ENCODE data around the gene C2orf81.
"Not testable (repeated sequence)": the region's sequence is repeated elsewhere in the genome, so short reads cannot be mapped to it uniquely, and the experiment has no call there.

The C2orf81 gene

DNA sequence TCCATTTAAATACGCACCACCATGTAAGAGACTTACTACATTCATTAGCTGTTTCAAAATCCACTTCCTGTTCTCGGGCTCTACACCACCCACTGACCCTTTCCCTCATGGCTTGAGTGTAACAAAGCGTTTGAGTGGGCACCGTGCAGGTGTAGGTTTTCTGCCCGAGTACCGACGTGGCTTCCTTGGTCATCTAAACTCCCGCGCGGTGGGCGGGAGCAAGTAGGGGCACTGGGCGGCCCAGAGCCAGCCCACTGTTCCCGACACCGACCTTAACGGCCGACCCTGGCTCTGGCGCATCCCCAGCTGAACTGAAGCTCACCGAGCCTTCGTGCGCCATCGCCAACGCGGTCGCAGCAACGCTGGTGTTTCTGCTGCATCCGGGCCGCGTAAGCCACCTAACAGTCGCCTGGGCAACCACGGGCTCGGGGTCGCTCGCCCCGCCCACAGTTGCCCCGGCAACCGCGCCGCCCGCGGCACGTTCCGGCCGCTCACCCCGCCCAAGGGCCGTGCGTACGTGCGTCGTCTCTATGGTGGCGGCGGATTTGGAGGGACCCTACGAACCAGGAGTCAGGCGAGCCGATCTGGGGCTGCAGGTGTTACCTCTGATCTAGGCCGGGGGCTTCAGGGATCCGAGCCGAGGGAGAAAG is at the start of gene C2orf81, which contains the start of gene WDR54:
C2orf81 (minus strand) TSS at position 399 of the 650 bp plus-strand sequence; CDS start at position 340, 59 bp downstream.
WDR54 (plus strand) TSS at position 510 of the 650 bp plus-strand sequence. CDS start 424 bp downstream, outside the sequence.
- peak; percentile 90 for DNase-seq

GRCh38 chr2:74470742-74471141 is 49.3 kb upstream of the C2orf81 start:
- DNase-seq = not testable (repeated sequence)

GRCh38 chr2:74464406-74464805 is 43.0 kb upstream of the C2orf81 start:
- no peak for DNase-seq

DNA sequence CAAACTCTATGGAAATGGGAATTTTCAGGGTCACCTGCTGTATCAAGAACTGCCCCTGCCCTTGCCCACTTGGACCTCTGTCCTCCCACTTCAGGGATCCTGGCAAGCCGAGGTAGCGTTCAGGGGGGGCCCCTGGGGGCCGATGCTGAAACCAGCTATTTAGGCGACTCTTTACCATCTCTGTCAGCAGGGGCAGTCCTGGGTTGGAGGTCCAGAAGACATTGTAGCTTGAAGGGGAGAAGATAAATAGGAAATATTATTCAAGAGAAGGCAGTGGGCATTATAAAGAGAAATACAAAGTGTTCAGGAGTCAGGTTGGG is 41.3 kb upstream of the C2orf81 start:
- no peak for DNase-seq

DNA sequence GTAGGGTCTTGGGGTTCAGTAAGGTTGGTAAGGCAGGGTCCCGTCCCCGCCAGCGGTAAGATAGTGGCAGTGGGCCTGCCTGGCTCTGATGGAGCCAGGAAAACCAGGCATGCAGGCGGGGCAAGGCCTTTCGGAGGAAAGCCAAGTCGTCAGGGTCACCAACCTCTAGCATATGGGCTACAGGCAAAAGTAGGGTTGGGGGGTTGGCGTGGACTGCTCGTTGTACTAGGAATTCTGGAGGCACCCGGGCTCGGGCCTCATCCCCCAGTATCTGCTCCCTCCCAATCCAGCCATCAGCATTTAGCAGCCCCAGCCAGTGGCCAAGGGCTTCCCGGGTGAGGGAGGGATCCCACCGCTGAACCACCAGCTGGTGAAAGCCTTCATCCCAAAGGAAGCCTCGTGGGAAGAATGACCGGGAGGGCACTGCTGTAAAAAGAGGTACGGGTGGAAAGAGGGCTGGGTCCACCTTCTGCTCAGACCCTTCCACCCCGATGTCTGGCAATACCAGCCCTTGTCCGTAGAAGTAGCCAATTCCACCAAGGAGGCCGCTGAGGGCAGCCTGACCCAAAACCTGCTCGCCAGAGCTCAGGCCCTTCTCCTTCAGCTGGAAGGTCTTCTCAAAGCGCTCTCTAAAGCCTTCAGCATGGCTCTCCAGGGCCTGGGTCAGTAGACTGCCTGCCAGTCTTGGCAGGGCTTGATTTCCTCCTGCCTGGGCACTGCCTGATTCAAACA is 40.8 kb upstream of the C2orf81 start:
- no peak for DNase-seq

DNA sequence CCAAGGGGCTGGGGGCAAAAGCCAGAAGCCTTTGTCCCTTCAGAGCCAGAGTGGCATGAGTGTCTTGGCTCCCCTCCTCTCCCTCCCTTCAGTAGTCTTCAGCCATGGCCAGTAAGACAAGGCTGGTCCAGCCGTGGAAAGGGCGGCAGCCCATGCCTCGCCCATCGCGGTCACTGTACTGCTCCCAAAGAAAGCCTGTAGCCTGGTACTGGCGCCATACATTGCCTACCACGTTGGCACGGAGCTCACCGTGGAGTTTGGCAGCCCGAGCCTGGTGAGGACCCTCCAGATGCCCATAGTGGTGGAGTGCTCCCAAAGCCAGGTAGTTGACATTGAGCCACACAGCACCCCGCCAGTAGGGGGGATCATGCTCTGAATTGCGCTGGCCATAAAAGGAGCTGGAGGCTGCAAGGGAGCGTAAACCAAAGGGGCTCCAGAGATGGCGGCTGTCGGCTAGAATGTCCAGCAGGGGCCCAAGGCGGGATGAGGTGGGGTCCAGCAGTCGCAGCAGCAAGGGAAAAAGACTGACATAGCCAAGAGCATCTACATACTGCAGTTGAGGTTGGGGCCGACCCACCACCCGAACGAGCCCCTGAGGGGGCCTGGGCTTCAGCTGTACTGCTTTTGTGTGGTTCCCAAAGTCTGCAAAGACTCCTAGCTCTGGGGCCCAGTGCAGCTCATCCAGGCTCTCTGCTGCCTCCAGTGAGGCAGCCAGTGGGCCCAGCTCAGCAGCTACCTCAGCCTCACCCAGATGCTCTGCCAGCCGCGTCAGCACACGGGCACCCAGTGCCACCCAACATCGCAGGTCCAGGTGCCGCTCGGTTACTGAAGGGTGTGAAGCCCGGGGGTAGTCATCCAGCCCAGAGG is 40.0 kb upstream of the C2orf81 start:
- no peak for DNase-seq

GRCh38 chr2:74460187-74460586 is 38.8 kb upstream of the C2orf81 start:
- not testable (repeated sequence) for DNase-seq

DNA sequence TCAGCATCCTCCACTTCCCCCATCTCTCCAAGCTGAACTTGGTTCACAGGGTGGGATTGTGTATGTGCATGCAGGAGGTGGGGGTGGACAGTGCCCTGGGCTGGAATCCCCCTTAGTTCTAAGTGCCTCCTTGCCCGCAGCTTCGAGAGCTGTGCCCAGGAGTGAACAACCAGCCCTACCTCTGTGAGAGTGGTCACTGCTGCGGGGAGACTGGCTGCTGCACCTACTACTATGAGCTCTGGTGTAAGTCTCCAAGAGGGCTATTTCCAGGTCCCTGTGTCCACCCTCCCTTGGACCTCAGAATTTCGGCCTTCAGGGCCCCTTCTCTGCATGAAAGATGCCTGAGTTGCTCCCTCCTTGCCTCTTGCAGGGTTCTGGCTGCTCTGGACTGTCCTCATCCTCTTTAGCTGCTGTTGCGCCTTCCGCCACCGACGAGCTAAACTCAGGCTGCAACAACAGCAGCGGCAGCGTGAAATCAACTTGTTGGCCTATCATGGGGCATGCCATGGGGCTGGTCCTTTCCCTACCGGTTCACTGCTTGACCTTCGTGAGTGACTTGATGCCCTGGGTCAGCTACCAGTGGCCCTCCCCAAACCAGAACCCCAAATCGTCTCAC is 38.2 kb upstream of the C2orf81 start:
- DNase-seq = not testable (repeated sequence)

DNA sequence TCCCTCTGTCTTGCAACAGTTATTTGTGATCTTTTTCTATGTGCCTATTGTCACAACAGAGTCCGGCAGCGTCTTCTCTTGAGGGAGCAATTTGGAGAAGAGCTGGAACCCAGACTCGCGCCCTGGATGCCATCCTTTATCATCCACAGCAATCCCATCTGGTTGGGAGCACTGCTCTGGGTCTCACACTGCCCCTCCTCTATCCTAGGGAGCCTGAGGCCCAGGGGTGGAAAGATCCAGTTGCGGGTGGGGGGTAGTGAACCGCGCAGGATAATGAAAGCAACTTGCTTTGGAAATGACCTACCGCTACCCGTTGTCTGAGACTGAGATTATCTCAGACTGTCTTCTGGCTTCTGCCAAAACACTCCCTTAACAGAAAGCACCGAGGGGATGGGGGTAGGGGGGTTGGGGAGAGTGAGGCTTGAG is 37.5 kb upstream of the C2orf81 start:
- DNase-seq = no peak

DNA sequence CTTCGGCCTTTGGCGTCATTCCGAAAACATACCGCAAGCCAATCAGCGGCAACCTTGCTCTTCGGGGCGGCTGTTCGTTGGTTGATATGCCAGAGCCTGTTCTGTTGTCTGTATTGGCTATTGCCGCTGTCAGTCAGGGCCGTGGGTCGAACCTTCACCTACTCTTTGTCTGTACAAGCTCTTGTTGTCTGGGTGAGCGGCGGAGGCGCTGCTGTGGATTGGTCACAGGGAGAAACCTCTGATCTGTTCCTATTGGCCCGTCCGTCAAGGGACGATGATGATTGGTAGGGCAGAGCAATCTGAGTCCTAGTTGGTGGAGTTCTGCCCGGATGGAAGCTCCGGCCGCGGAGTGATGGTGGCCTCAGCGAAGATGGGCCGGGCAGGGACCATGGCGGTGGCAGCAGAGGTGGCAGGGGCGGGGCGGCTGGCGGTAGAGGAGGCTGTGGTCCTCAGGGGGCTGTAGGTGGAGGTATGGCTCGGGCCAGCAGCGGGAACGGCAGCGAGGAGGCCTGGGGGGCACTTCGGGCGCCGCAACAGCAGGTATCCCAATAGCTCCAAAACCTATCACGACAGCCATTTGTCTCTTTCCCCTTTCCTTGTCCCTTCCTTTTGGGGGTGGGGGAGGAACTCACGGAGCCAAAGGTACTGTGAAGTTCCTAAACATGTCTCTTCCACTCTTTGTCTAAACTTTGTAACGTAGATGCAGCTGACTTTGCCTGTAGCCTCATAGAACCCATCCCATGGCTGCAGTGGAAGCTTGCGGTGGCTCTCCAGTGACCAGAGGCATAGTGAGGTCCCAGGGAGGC is 36.9 kb upstream of the C2orf81 start, which contains the start of gene WBP1:
WBP1 (plus strand) TSS at position 307 of the 806 bp plus-strand sequence; CDS start at position 472, 165 bp downstream.
- peak; percentile 98 for DNase-seq

DNA sequence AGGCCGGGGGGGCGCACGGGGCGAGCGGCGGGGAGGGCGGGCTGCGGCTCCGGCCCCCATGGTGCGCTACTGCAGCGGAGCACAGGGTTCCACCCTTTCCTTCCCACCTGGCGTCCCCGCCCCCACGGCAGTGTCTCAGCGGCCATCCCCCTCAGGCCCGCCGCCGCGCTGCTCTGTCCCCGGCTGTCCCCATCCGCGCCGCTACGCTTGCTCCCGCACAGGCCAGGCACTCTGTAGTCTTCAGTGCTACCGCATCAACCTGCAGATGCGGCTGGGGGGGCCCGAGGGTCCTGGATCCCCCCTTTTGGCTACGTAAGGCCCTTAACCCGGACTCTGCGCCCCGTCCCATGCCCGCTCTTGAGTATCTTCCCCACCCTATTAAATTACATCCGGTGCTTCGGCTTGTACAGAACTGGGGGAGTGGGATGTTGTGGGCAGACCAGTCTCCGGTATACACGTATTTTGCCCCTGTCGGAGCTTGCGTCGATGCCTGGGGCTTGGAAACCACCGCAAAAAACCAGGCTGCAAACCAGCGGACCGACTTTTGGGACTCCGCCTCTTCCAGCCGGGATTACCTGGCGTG is 36.2 kb upstream of the C2orf81 start:
- DNase-seq = peak; percentile 74

GRCh38 chr2:74457129-74457548 is 35.7 kb upstream of the C2orf81 start:
- DNase-seq = no peak

DNA sequence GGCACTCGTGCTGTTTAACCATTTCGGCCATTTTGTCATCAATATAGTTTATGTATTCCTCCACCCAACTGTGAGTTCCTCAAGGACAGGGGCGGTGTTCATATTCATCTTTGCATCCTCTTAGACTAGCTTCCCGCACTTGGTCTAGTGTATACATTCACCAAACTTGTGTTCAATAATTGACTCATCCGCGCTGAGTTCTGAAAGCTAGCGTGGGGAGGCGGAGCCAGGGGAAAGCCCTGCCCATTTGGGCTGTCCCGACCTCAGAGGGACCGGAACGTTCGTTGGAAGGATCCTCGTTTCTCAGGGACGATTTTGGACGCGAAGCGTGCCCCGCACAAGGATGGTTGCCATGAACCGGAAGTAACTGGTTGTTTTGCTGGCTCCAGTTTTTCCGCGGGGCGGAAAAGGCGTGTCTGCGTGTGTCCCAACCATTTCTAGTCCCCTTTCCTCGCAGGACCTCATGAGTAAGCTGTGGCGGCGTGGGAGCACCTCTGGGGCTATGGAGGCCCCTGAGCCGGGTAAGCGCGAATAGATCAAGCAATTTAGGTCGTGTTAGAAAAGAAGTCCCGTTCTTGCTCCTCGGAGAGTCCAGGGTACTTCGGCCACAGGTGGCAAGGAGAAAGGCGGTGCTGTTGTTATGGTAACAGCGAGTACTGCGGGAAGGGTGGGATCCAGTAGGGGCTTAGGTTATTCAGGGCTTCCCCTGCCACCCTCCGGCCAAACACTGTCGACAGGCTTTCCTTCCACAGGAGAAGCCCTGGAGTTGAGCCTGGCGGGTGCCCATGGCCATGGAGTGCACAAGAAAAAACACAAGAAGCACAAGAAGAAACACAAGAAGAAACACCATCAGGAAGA is 33.5 kb upstream of the C2orf81 start, which contains the start of gene INO80B:
INO80B (plus strand) TSS at position 434 of the 858 bp plus-strand sequence; CDS start at position 464, 30 bp downstream.
- DNase-seq = peak; percentile 92

GRCh38 chr2:74450570-74451190 is 29.3 kb upstream of the C2orf81 start:
- no peak for DNase-seq

- no peak for DNase-seq
Observed at GRCh38 chr2:74448771-74449170, 27.4 kb upstream of the C2orf81 start.

DNA sequence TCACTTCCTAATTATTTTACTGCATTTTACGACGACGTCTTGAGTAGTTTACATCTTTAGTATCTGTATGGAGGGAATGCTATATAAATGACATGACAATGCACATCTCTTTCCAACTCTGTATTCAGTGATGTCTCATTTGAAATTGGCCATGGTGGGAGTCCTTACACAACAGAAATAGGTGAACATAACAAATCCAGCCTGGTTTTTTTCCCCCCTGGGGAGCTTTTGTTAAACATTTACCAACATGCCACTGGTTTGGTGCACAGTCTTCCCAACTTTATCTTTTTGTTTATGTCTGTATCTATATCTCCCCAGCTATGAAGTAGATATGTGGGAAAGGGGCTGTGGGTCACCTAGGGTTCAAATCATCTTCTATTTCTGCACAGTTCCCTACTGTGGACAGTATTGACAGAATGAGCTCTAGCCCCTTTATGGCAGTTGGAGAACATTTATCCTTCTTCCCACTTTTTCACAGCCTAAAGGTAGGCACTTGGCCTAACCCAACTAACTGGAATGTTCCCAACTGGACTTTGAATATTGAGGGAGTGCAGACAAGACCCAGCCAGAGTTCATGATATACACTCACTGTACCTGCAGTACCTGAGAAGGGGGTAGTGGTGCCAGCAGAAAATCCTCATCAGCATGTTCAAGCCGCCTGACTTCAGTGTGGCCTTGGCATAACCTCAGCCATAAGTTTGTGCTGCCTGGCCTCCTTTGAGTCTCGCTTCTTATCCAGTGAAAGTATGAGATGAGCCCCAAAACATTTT is 26.0 kb upstream of the C2orf81 start:
- no peak for DNase-seq

- DNase-seq = no peak
Observed at GRCh38 chr2:74444498-74445318, 23.3 kb upstream of the C2orf81 start.
